Measurements from ENCODE around the gene RGL3. TPM values are rescaled to one million over a fixed set of nuclear protein-coding genes. Genes with fewer than 3 reads are reported as not detected.
"Not testable (repeated sequence)": the region's sequence is repeated elsewhere in the genome, so short reads cannot be mapped to it uniquely, and the experiment has no call there.

Gene RGL3
- total and polyA plus RNA-seq, 8 donors: 22.3 to 170 (median 39.8) TPM

GRCh38 chr19:11356074-11356397 lies 63.1 kb downstream of the RGL3 start:
- Histone ChIP-seq H3K9me3 (no peaks in the 10 kb centered on the region), H3K36me3 (no peaks in the 10 kb centered on the region), H3K4me1 (peaks cover 0 to 4% (median 0%) of the 10 kb centered on the region in 3 donors), H3K4me3 (peak overlapping the region in 3 of 4 donors; percentile 15 to 64 (median 42)), H3K27ac (no peak overlapping the region), H3K27me3 (no peaks in the 10 kb centered on the region)
- 85 to 86% methylated on average over 6 of the region's 6 CpGs for WGBS, 2 donors
- intact Hi-C loops (cut with DNase I): no loop called here
- FAIRE-seq: no peak
- TF ChIP-seq CTCF (IDR thresholded peaks at IDR 0.05): no peak
- no peak for DNase-seq
- peak in 1 of 4 donors; percentile 3 for ATAC-seq

- Histone ChIP-seq H3K4me1 (peaks cover 0 to 4% (median 0%) of the 10 kb centered on the region in 3 donors), H3K27me3 (no peaks in the 10 kb centered on the region), H3K9me3 (no peaks in the 10 kb centered on the region), H3K4me3 (peak within 1 kb of the TSS; percentile 15 to 64 (median 38)), H3K36me3 (no peaks in the 10 kb centered on the region), H3K27ac (no peak within 1 kb of the TSS)
- FAIRE-seq (no peak), ATAC-seq (peak; percentile 97 to 98 (median 98)), DNase-seq (peak; percentile 88 to 98 (median 95))
- 3 to 4% methylated on average over 46 to 60 of the region's 62 CpGs for WGBS, 2 donors
- intact Hi-C loops (cut with DNase I): no loop called here
- TF ChIP-seq CTCF (IDR thresholded peaks at IDR 0.05): no peak
Observed at GRCh38 chr19:11355160-11356073, 63.7 kb downstream of the RGL3 start, which contains the start of gene PLPPR2. TSS of gene PLPPR2 (plus strand) at chr19:11355432. CDS start at chr19:11357674, 2,242 bp downstream.

GRCh38 chr19:11354102-11354501 lies 65.0 kb downstream of the RGL3 start:
- intact Hi-C loops (cut with DNase I); H3K27me3 ChIP-seq; FAIRE-seq; H3K4me1 ChIP-seq; H3K36me3 ChIP-seq; H3K4me3 ChIP-seq; H3K27ac ChIP-seq; DNase-seq; ATAC-seq; H3K9me3 ChIP-seq: not testable (repeated sequence)
- WGBS, 2 donors: 96% methylated on average over 4 of the region's 4 CpGs

- no peak for TF ChIP-seq CTCF (IDR thresholded peaks at IDR 0.05)
- Histone ChIP-seq H3K9me3 (no peaks in the 10 kb centered on the region), H3K36me3 (no peaks in the 10 kb centered on the region), H3K4me3 (no peak overlapping the region), H3K27ac (no peak overlapping the region), H3K27me3 (no peaks in the 10 kb centered on the region), H3K4me1 (peaks cover 0 to 12% (median under 1%) of the 10 kb centered on the region in 3 donors)
- ATAC-seq (no peak), DNase-seq (no peak), FAIRE-seq (no peak)
- WGBS, 2 donors: 91 to 95% methylated on average over 4 of the region's 4 CpGs
- intact Hi-C loops (cut with DNase I): no loop called here
Observed at GRCh38 chr19:11349171-11349570, 69.9 kb downstream of the RGL3 start.

GRCh38 chr19:11347546-11348039 lies 71.5 kb downstream of the RGL3 start:
- DNase-seq: no peak
- intact Hi-C loops (cut with DNase I): no loop called here
- Histone ChIP-seq H3K4me3 (no peak overlapping the region), H3K36me3 (no peaks in the 10 kb centered on the region), H3K27ac (peak overlapping the region in 1 of 4 donors; percentile 85), H3K4me1 (peaks cover 0 to 20% (median 9%) of the 10 kb centered on the region in 3 donors), H3K9me3 (no peaks in the 10 kb centered on the region), H3K27me3 (no peaks in the 10 kb centered on the region)
- 77 to 79% methylated on average over 7 of the region's 7 CpGs for WGBS, 2 donors
- TF ChIP-seq CTCF (IDR thresholded peaks at IDR 0.05): no peak
- no peak for ATAC-seq
- no peak for FAIRE-seq
